Measurements from ENCODE around the gene TSPYL4.

Gene TSPYL4

GRCh38 chr6:116221067-116221466 is 32.8 kb downstream of the TSPYL4 start:
- DNase-seq, result no peak

- no peak for DNase-seq
These were observed 35.0 kb downstream of the TSPYL4 start for GRCh38 chr6:116218866-116219265.

- DNase-seq, result no peak
These were observed 35.7 kb downstream of the TSPYL4 start for GRCh38 chr6:116218172-116218633.

- DNase-seq, result no peak
These were observed 36.8 kb downstream of the TSPYL4 start for GRCh38 chr6:116217069-116217468.

GRCh38 chr6:116215414-116215813 is 38.5 kb downstream of the TSPYL4 start:
- no peak for DNase-seq

- DNase-seq, result no peak
These were observed 39.2 kb downstream of the TSPYL4 start for GRCh38 chr6:116214681-116215080.

GRCh38 chr6:116210750-116211425 is 43.0 kb downstream of the TSPYL4 start:
- no peak for DNase-seq

GRCh38 chr6:116210316-116210715 is 43.6 kb downstream of the TSPYL4 start:
- DNase-seq, result no peak

GRCh38 chr6:116208056-116208785 is 45.7 kb downstream of the TSPYL4 start:
- DNase-seq, result no peak

GRCh38 chr6:116206231-116206903 is 47.5 kb downstream of the TSPYL4 start:
- no peak for DNase-seq

GRCh38 chr6:116205281-116205680 is 48.6 kb downstream of the TSPYL4 start:
- no peak for DNase-seq

- DNase-seq, result no peak
These were observed 52.3 kb downstream of the TSPYL4 start for GRCh38 chr6:116201538-116201937.

- no peak for DNase-seq
These were observed 53.1 kb downstream of the TSPYL4 start for GRCh38 chr6:116200619-116201249.

Measured in activated CD4-positive, alpha-beta T cell treated with anti-CD3 and anti-CD28 coated beads, Interleukin-2, amount 50 U/mL, for 1 hour (primary cell).